ENCODE results near the gene OTUD5. TPM values are rescaled to one million over a fixed set of nuclear protein-coding genes. Genes with fewer than 3 reads are reported as not detected.
"Not testable (repeated sequence)": the region's sequence is repeated elsewhere in the genome, so short reads cannot be mapped to it uniquely, and the experiment has no call there.

The OTUD5 gene
- total and polyA plus RNA-seq, 2 of the 13 experiments (the other 11 are each of a cell fraction or from before 2014, with no cell fraction given), result 18.4 to 42.2 TPM

- Histone ChIP-seq H3K9ac (ENCODE audit: insufficient read depth, low read depth, low read length) (peak overlapping the region; percentile 43; the same call in 1 of the 2 replicates), H3K4me1 (ENCODE audit: insufficient read depth, low read length) (0 out of 2 replicates have a peak, but pooled peaks cover 16% of the 10 kb centered on the region), H3K4me2 (ENCODE audit: low read depth, low read length) (peak overlapping the region; percentile 76), H3K9me3 (ENCODE audit: low read length) (no peaks in the 10 kb centered on the region), H2AFZ (ENCODE audit: low read length) (peak overlapping the region; percentile 42), H3K27ac (ENCODE audit: extremely low read length, insufficient read depth, low read length) (no peak overlapping the region), H3K27me3 (ENCODE audit: control insufficient read depth in 1 of 2, insufficient read depth in 2 of 2, low read length in 2 of 2) (no peaks in the 10 kb centered on the region), H3K79me2 (ENCODE audit: insufficient read depth, low read length) (peaks cover 3% of the 10 kb centered on the region), H4K20me1 (ENCODE audit: insufficient read depth, low read length) (no peaks in the 10 kb centered on the region), H3K36me3 (replicated peaks in 1 of 2; ENCODE audit: control insufficient read depth in 1 of 2, insufficient read depth in 2 of 2, low read length in 2 of 2) (peaks cover 0 to 6% of the 10 kb centered on the region in 2 experiments; a peak in 1 of 5 replicates), H3K4me3 (replicated peaks in 1 of 3; ENCODE audit: insufficient read depth in 1 of 3, low read depth in 2 of 3, low read length in 3 of 3) (peak overlapping the region; percentile 45 to 69 (median 64); a peak in 5 of 6 replicates)
- peak; percentile 51 for ATAC-seq
- DNase-seq (ENCODE audit: low spot score), result no peak
- ChIA-PET CTCF (ENCODE audit: low intra/inter-chr PET ratio, low total read pairs) (no interaction called here), POLR2A (interaction anchor here (1.1 to 2.1 kb wide), 3 partner anchors 13 to 153 kb away, joined by 3 to 8 read pairs (median 5); partner anchors contain the start of gene HDAC6)
- TF ChIP-seq GATAD2A (CRISPR knock-in tag; IDR thresholded peaks at IDR 0.05) (no peak), PHF8 (CRISPR knock-in tag; IDR thresholded peaks at IDR 0.05) (no peak), ETS1 (CRISPR knock-in tag; IDR thresholded peaks at IDR 0.05) (no peak), PAX8 (CRISPR knock-in tag; IDR thresholded peaks at IDR 0.05; ENCODE audit: borderline replicate concordance) (no peak), RFX3 (CRISPR knock-in tag; IDR thresholded peaks at IDR 0.05) (no peak), XRCC5 (optimal IDR thresholded peaks at IDR 0.05; ENCODE audit: low read length) (no peak), ZNF329 (CRISPR knock-in tag; IDR thresholded peaks at IDR 0.05; ENCODE audit: low read depth) (peak; percentile 95), TP53 (CRISPR knock-in tag; conservative IDR thresholded peaks at IDR 0.05) (no peak)
- FAIRE-seq, result no peak
- intact Hi-C loops (cut with micrococcal nuclease; ENCODE audit: unreplicated experiment) (no loop called here), in situ Hi-C loops (cut with HindIII; ENCODE audit: extremely low pct_ligation_motif_present, low pct_unique_long_range_greater_than_20kb) (no loop called here)
- no TSS peak for BruUV-seq (replicated peaks)
- WGBS (ENCODE audit: low lambda C conversion rate), result under 1% methylated on average over 7 of the region's 15 CpGs
Measured at GRCh38 chrX:48890296-48890925, 67.0 kb downstream of the OTUD5 start.

- H3K27ac ChIP-seq (ENCODE audit: extremely low read length, insufficient read depth, low read length); FAIRE-seq; POLR2A ChIA-PET; intact Hi-C loops (cut with micrococcal nuclease; ENCODE audit: unreplicated experiment); in situ Hi-C loops (cut with HindIII; ENCODE audit: extremely low pct_ligation_motif_present, low pct_unique_long_range_greater_than_20kb); H3K27me3 ChIP-seq (ENCODE audit: control insufficient read depth in 1 of 2, insufficient read depth in 2 of 2, low read length in 2 of 2); BruUV-seq (replicated peaks); H3K9ac ChIP-seq (ENCODE audit: insufficient read depth, low read depth, low read length); H3K9me3 ChIP-seq (ENCODE audit: low read length); H3K4me1 ChIP-seq (ENCODE audit: insufficient read depth, low read length); H3K79me2 ChIP-seq (ENCODE audit: insufficient read depth, low read length); H3K4me2 ChIP-seq (ENCODE audit: low read depth, low read length); H4K20me1 ChIP-seq (ENCODE audit: insufficient read depth, low read length); H2AFZ ChIP-seq (ENCODE audit: low read length); H3K36me3 ChIP-seq (replicated peaks in 1 of 2; ENCODE audit: control insufficient read depth in 1 of 2, insufficient read depth in 2 of 2, low read length in 2 of 2); H3K4me3 ChIP-seq (replicated peaks in 1 of 3; ENCODE audit: insufficient read depth in 1 of 3, low read depth in 2 of 3, low read length in 3 of 3); ATAC-seq; CTCF ChIA-PET (ENCODE audit: low intra/inter-chr PET ratio, low total read pairs); DNase-seq (ENCODE audit: low spot score): not testable (repeated sequence)
- WGBS (ENCODE audit: low lambda C conversion rate), result 42% methylated on average over 2 of the region's 5 CpGs
Measured at GRCh38 chrX:48886586-48886985, 70.8 kb downstream of the OTUD5 start.
